IPS DF 6.9 (cell line): ENCODE data around the gene GNLY.

ENCODE experiments used
- DNase-seq: peaks from one replicate; pipeline ENCODE4 v3.0.0-alpha.2; 2013; ENCODE audit warnings: low read depth, low spot score
- H3K27ac ChIP-seq: one replicate; pipeline ENCODE4 v1.5.1; 2013; ENCODE audit warnings: low read length, control low read depth
- H3K27me3 ChIP-seq: 2 replicates; pipeline ENCODE4 v1.6.1; 2013; ENCODE audit warnings: mild to moderate bottlenecking, low read length; ENCODE audit not compliant: control insufficient read depth, insufficient read depth
- H3K36me3 ChIP-seq: 2 replicates; pipeline ENCODE4 v1.6.1; 2013; ENCODE audit warnings: low read length; ENCODE audit not compliant: control insufficient read depth, insufficient read depth
- H3K4me1 ChIP-seq: 2 replicates; pipeline ENCODE4 v1.6.1; 2013; ENCODE audit warnings: low read length; ENCODE audit not compliant: control insufficient read depth, insufficient read depth
- H3K4me3 ChIP-seq: 2 replicates; pipeline ENCODE4 v1.5.1; 2013; ENCODE audit warnings: mild to moderate bottlenecking, low read length
- H3K9me3 ChIP-seq: 2 replicates; pipeline ENCODE4 v1.6.1; 2013; ENCODE audit warnings: low read length, inconsistent platforms; ENCODE audit not compliant: control insufficient read depth, insufficient read depth
- WGBS: extraction: QIAGEN DNeasy Blood & Tissue Kit; methylation state at CpG from one replicate; pipeline ENCODE4 v1.1.7; 2013; ENCODE audit warnings: mixed read lengths, missing lambda C conversion rate; ENCODE audit not compliant: insufficient read length, insufficient coverage; 5-methylcytosine and 5-hydroxymethylcytosine counted together

The GNLY gene

GRCh38 chr2:85735691-85736090 is 41.5 kb downstream of the GNLY start:
- Histone ChIP-seq H3K27me3 (no peaks in the 10 kb centered on the region), H3K4me3 (no peak overlapping the region), H3K4me1 (no peaks in the 10 kb centered on the region), H3K27ac (no peak overlapping the region), H3K36me3 (no peaks in the 10 kb centered on the region), H3K9me3 (no peaks in the 10 kb centered on the region)
- no peak for DNase-seq

- no peaks in the 10 kb centered on the region for H3K36me3 ChIP-seq
- H3K27ac ChIP-seq: no peak overlapping the region
- no peaks in the 10 kb centered on the region for H3K4me1 ChIP-seq
- no peak overlapping the region for H3K4me3 ChIP-seq
- H3K27me3 ChIP-seq: no peaks in the 10 kb centered on the region
- WGBS: no CpG with 5 or more reads among the region's 7 CpGs
- no peak for DNase-seq
- H3K9me3 ChIP-seq: no peaks in the 10 kb centered on the region
Observed at GRCh38 chr2:85736456-85737355, 42.5 kb downstream of the GNLY start.

GRCh38 chr2:85737481-85737880 is 43.3 kb downstream of the GNLY start:
- H3K27ac ChIP-seq: no peak overlapping the region
- H3K36me3 ChIP-seq: no peaks in the 10 kb centered on the region
- DNase-seq: no peak
- no peaks in the 10 kb centered on the region for H3K9me3 ChIP-seq
- no peaks in the 10 kb centered on the region for H3K4me1 ChIP-seq
- H3K4me3 ChIP-seq: no peak overlapping the region
- H3K27me3 ChIP-seq: no peaks in the 10 kb centered on the region
- WGBS: no CpG with 5 or more reads among the region's 4 CpGs

GRCh38 chr2:85737961-85738360 is 43.8 kb downstream of the GNLY start:
- no peak overlapping the region for H3K4me3 ChIP-seq
- no peaks in the 10 kb centered on the region for H3K36me3 ChIP-seq
- no peak for DNase-seq
- no peak overlapping the region for H3K27ac ChIP-seq
- H3K9me3 ChIP-seq: no peaks in the 10 kb centered on the region
- no peaks in the 10 kb centered on the region for H3K27me3 ChIP-seq
- H3K4me1 ChIP-seq: no peaks in the 10 kb centered on the region
- WGBS: no CpG with 5 or more reads among the region's 4 CpGs

GRCh38 chr2:85740193-85740592 is 46.0 kb downstream of the GNLY start:
- H3K27me3 ChIP-seq: no peaks in the 10 kb centered on the region
- DNase-seq: no peak
- H3K4me1 ChIP-seq: no peaks in the 10 kb centered on the region
- WGBS: no CpG with 5 or more reads among the region's 4 CpGs
- H3K4me3 ChIP-seq: no peak overlapping the region
- no peaks in the 10 kb centered on the region for H3K9me3 ChIP-seq
- H3K27ac ChIP-seq: no peak overlapping the region
- H3K36me3 ChIP-seq: no peaks in the 10 kb centered on the region

GRCh38 chr2:85741211-85741832 is 47.2 kb downstream of the GNLY start:
- no peak overlapping the region for H3K4me3 ChIP-seq
- WGBS: no CpG with 5 or more reads among the region's 9 CpGs
- no peaks in the 10 kb centered on the region for H3K9me3 ChIP-seq
- H3K27ac ChIP-seq: no peak overlapping the region
- H3K27me3 ChIP-seq: no peaks in the 10 kb centered on the region
- H3K36me3 ChIP-seq: no peaks in the 10 kb centered on the region
- no peaks in the 10 kb centered on the region for H3K4me1 ChIP-seq
- no peak for DNase-seq

- Histone ChIP-seq H3K27ac (no peak overlapping the region), H3K27me3 (no peaks in the 10 kb centered on the region), H3K9me3 (no peaks in the 10 kb centered on the region), H3K4me3 (no peak overlapping the region), H3K4me1 (no peaks in the 10 kb centered on the region), H3K36me3 (no peaks in the 10 kb centered on the region)
- WGBS: no CpG with 5 or more reads among the region's 19 CpGs
- no peak for DNase-seq
Observed at GRCh38 chr2:85741833-85742455, 47.8 kb downstream of the GNLY start.

GRCh38 chr2:85743304-85743978 is 49.3 kb downstream of the GNLY start:
- no peak overlapping the region for H3K27ac ChIP-seq
- H3K9me3 ChIP-seq: no peaks in the 10 kb centered on the region
- no CpG with 5 or more reads among the region's 10 CpGs for WGBS
- no peaks in the 10 kb centered on the region for H3K36me3 ChIP-seq
- H3K4me1 ChIP-seq: no peaks in the 10 kb centered on the region
- H3K4me3 ChIP-seq: no peak overlapping the region
- H3K27me3 ChIP-seq: no peaks in the 10 kb centered on the region
- no peak for DNase-seq

- H3K4me3 ChIP-seq: no peak overlapping the region
- no CpG with 5 or more reads among the region's 4 CpGs for WGBS
- no peaks in the 10 kb centered on the region for H3K36me3 ChIP-seq
- DNase-seq: no peak
- H3K9me3 ChIP-seq: no peaks in the 10 kb centered on the region
- no peaks in the 10 kb centered on the region for H3K27me3 ChIP-seq
- H3K27ac ChIP-seq: no peak overlapping the region
- no peaks in the 10 kb centered on the region for H3K4me1 ChIP-seq
Observed at GRCh38 chr2:85744055-85744454, 49.9 kb downstream of the GNLY start.

GRCh38 chr2:85744741-85745601 is 50.8 kb downstream of the GNLY start:
- Histone ChIP-seq H3K36me3 (no peaks in the 10 kb centered on the region), H3K4me3 (no peak overlapping the region), H3K27me3 (no peaks in the 10 kb centered on the region), H3K4me1 (no peaks in the 10 kb centered on the region), H3K27ac (no peak overlapping the region), H3K9me3 (no peaks in the 10 kb centered on the region)
- no CpG with 5 or more reads among the region's 10 CpGs for WGBS
- DNase-seq: no peak
